Testis (tissue), 3 donors: ENCODE measurements around the gene CFAP410. TPM values are rescaled to one million over a fixed set of nuclear protein-coding genes. Genes with fewer than 3 reads are reported as not detected.
A peak's percentile ranks its signal among the peaks of the same experiment; 100 is the strongest.

Source experiments
- DNase-seq: peaks from one replicate; pipeline ENCODE4 v3.0.0-alpha.2; 2019
- H3K27ac ChIP-seq, 2 donors: fragments of 200-600 bp; sonication (generic); one replicate each; pipeline ENCODE4 v1.5.1; 2019
- H3K27me3 ChIP-seq: fragments of 200-600 bp; sonication (generic); one replicate; pipeline ENCODE4 v1.5.1; 2019
- H3K36me3 ChIP-seq: fragments of 200-600 bp; sonication (generic); one replicate; pipeline ENCODE4 v1.5.1; 2017; ENCODE audit warnings: low read depth; ENCODE audit errors: missing control alignments
- H3K4me1 ChIP-seq: fragments of 200-600 bp; sonication (generic); one replicate; pipeline ENCODE4 v1.5.1; 2019
- H3K4me3 ChIP-seq, 2 donors: fragments of 200-600 bp; sonication (generic); one replicate each; pipeline ENCODE4 v1.5.1; 2017 to 2019
- H3K9me3 ChIP-seq: fragments of 200-600 bp; sonication (generic); one replicate; pipeline ENCODE4 v1.5.1; 2017
- POLR2A ChIP-seq: fragments of 450-650 bp; IDR thresholded peaks from one replicate; pipeline ENCODE4 v1.6.1; 2017; ENCODE audit warnings: antibody characterized with exemption, mild to moderate bottlenecking, moderate library complexity
- WGBS, 2 donors: methylation state at CpG; one replicate each; pipeline ENCODE4 v1.1.5; 2018; 5-methylcytosine and 5-hydroxymethylcytosine counted together
- intact Hi-C: fragments of 100-400 bp; cut with DNase I; formaldehyde crosslinking; loops from one replicate; pipeline ENCODE4 v1.15.1; 2023; ENCODE audit warnings: low total_unique reads
- polyA plus RNA-seq: library from polyadenylated mRNA; stranded (reverse); fragments of 350-450 nt; fragmentation: Illumina TruSeq; extraction: RNeasy Lipid Tissue Mini Kit (QIAGEN cat#74804); gene quantifications from one replicate; pipeline ENCODE4 v1.2.3, GENCODE V29; 2014; ENCODE audit warnings: low read depth, low replicate concordance; ENCODE audit not compliant: insufficient read depth
- total RNA-seq, 2 donors: library from RNA; depleted of rRNA; stranded (reverse); fragments of >200 nt; gene quantifications; one replicate each; pipeline ENCODE4 v1.2.3, GENCODE V29; 2016
- TF ChIP-seq, protein P1 (sequence below), 3 experiments: fragments of 450-650 bp in 2 of 3; fragments of 200-600 bp in 1 of 3; sonication (generic) in 1 of 3; IDR thresholded peaks; one replicate each; pipeline ENCODE4 v1.5.1; 2016 to 2019; ENCODE audit warnings: antibody characterized with exemption in 3 of 3, mild to moderate bottlenecking in 2 of 3, moderate library complexity in 1 of 3

Gene CFAP410
- total and polyA plus RNA-seq, 3 donors from 2014 or later: 40.8 to 81.6 (median 71.7) TPM

DNA sequence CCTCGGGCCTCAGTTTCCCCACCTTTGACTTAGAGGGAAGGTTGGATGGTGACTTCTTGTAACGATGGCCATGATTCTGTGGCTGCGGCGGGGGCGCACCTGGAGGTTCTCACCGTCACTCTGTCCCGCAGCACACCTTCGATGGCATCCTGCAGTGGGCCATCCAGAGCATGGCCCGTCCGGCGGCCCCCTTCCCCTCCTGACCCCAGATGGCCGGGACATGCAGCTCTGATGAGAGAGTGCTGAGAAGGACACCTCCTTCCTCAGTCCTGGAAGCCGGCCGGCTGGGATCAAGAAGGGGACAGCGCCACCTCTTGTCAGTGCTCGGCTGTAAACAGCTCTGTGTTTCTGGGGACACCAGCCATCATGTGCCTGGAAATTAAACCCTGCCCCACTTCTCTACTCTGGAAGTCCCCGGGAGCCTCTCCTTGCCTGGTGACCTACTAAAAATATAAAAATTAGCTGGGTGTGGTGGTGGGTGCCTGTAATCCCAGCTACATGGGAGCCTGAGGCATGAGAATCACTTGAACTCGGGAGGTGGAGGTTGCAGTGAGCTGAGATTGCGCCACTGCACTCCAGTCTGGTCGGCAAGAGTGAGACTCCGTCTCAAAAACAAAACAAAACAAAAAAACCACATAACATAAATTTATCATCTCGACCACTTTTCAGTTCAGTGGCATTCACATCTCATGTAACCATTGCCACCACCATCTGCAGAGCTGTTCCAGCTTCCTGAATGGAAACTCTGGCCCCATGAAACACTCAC lies 41.5 kb downstream of the CFAP410 start:
- peak; percentile 93 for DNase-seq
- intact Hi-C loops: no loop called here
- no peak overlapping the region for H3K27ac ChIP-seq
- H3K36me3 ChIP-seq: no peaks in the 10 kb centered on the region
- 48 to 49% methylated on average over 10 to 22 of the region's 22 CpGs for WGBS, 2 donors
- peaks cover 37% of the 10 kb centered on the region for H3K4me1 ChIP-seq
- H3K27me3 ChIP-seq: no peaks in the 10 kb centered on the region
- TF ChIP-seq, protein P1, sequence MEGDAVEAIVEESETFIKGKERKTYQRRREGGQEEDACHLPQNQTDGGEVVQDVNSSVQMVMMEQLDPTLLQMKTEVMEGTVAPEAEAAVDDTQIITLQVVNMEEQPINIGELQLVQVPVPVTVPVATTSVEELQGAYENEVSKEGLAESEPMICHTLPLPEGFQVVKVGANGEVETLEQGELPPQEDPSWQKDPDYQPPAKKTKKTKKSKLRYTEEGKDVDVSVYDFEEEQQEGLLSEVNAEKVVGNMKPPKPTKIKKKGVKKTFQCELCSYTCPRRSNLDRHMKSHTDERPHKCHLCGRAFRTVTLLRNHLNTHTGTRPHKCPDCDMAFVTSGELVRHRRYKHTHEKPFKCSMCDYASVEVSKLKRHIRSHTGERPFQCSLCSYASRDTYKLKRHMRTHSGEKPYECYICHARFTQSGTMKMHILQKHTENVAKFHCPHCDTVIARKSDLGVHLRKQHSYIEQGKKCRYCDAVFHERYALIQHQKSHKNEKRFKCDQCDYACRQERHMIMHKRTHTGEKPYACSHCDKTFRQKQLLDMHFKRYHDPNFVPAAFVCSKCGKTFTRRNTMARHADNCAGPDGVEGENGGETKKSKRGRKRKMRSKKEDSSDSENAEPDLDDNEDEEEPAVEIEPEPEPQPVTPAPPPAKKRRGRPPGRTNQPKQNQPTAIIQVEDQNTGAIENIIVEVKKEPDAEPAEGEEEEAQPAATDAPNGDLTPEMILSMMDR (IDR thresholded peaks at IDR 0.05): peak; percentile 67 to 88 (median 70)
- TF ChIP-seq POLR2A: no peak
- no peak overlapping the region for H3K4me3 ChIP-seq
- no peaks in the 10 kb centered on the region for H3K9me3 ChIP-seq

DNA sequence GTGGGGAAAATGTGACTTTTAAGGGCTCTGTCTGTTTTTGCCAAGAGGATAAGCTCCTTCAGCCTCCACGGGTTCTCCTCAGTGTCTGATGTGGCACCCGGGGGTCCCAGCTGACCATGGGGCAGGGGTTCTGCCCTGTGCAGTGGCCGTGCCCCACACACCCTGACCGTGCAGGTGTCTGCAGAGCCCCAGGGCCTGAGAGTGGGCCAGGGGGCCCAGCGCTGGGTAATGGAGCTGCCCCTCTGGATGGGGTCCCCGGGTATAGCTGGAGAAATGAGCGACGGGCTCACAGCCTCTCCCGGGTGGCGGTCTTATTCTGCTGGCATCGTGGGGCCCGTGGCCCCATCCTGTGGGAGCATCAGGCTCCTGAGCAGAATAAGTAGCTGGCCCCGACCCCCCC lies 42.3 kb downstream of the CFAP410 start:
- WGBS, 2 donors: 79 to 82% methylated on average over 3 to 13 of the region's 13 CpGs
- Histone ChIP-seq H3K36me3 (no peaks in the 10 kb centered on the region), H3K27me3 (no peaks in the 10 kb centered on the region), H3K9me3 (no peaks in the 10 kb centered on the region), H3K4me3 (no peak overlapping the region), H3K27ac (no peak overlapping the region), H3K4me1 (peaks cover 35% of the 10 kb centered on the region)
- intact Hi-C loops: no loop called here
- DNase-seq: no peak
- TF ChIP-seq, protein P1 (IDR thresholded peaks at IDR 0.05): no peak
- TF ChIP-seq POLR2A: no peak

GRCh38 chr21:44296103-44296519 lies 43.1 kb downstream of the CFAP410 start:
- Histone ChIP-seq H3K27me3 (no peaks in the 10 kb centered on the region), H3K4me3 (no peak overlapping the region), H3K27ac (no peak overlapping the region), H3K36me3 (no peaks in the 10 kb centered on the region), H3K4me1 (peaks cover 26% of the 10 kb centered on the region), H3K9me3 (no peaks in the 10 kb centered on the region)
- 56 to 60% methylated on average over 5 to 12 of the region's 12 CpGs for WGBS, 2 donors
- intact Hi-C loops: no loop called here
- TF ChIP-seq, protein P1 (IDR thresholded peaks at IDR 0.05): no peak
- no peak for TF ChIP-seq POLR2A
- DNase-seq: no peak

DNA sequence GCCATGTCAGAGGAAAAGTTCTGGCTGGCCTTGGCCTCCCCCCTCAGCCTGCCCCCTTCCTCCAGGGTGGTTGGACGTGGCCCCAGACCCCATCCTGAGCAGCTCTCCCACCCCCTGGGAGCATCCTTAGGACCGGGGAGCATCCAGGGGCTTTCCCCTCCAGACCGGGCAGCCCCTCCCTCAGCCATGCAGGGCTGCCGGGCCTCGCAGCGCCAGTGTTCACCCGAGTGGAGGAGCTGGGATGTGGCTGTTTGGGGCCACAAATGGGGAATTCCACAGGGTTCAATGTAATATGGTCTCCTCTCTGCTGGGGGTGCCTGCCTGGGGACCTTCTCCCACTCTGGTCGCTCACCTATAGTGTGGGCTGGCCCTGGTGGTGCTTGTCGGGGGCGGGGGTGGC lies 43.5 kb downstream of the CFAP410 start:
- Histone ChIP-seq H3K4me3 (no peak overlapping the region), H3K27me3 (no peaks in the 10 kb centered on the region), H3K27ac (no peak overlapping the region), H3K9me3 (no peaks in the 10 kb centered on the region), H3K36me3 (no peaks in the 10 kb centered on the region), H3K4me1 (peaks cover 22% of the 10 kb centered on the region)
- 74 to 75% methylated on average over 6 to 9 of the region's 10 CpGs for WGBS, 2 donors
- TF ChIP-seq, protein P1 (IDR thresholded peaks at IDR 0.05): no peak
- no peak for TF ChIP-seq POLR2A
- intact Hi-C loops: no loop called here
- no peak for DNase-seq

GRCh38 chr21:44295163-44295573 lies 44.0 kb downstream of the CFAP410 start:
- intact Hi-C loops: no loop called here
- H3K4me3 ChIP-seq: no peak overlapping the region
- peaks cover 21% of the 10 kb centered on the region for H3K4me1 ChIP-seq
- no peak for DNase-seq
- H3K9me3 ChIP-seq: no peaks in the 10 kb centered on the region
- WGBS, 2 donors: 55 to 78% methylated on average over 10 to 14 of the region's 14 CpGs
- H3K36me3 ChIP-seq: no peaks in the 10 kb centered on the region
- no peak overlapping the region for H3K27ac ChIP-seq
- H3K27me3 ChIP-seq: no peaks in the 10 kb centered on the region
- TF ChIP-seq POLR2A: no peak
- TF ChIP-seq, protein P1 (IDR thresholded peaks at IDR 0.05): no peak
